Hepatic stellate cell (primary cell): Measurements from ENCODE around the gene C18orf32.
"Not testable (repeated sequence)": the region's sequence is repeated elsewhere in the genome, so short reads cannot be mapped to it uniquely, and the experiment has no call there.

Experiments
- DNase-seq: peaks from one replicate; pipeline ENCODE4 v3.0.0; 2011; ENCODE audit warnings: low spot score

Gene C18orf32

GRCh38 chr18:49486953-49487710, at the start of gene C18orf32:
Gene C18orf32, minus strand, starts transcription at chr18:49487234. Its CDS starts 3,486 bp downstream, at chr18:49483748.
- peak; percentile 96 for DNase-seq

- DNase-seq = no peak
Measured at GRCh38 chr18:49534846-49535601, 48.0 kb upstream of the C18orf32 start.

- no peak for DNase-seq
Measured at GRCh38 chr18:49531678-49532153, 44.7 kb upstream of the C18orf32 start.

- no peak for DNase-seq
Measured at GRCh38 chr18:49529596-49529995, 42.6 kb upstream of the C18orf32 start.

- DNase-seq = no peak
Measured at GRCh38 chr18:49527631-49528327, 40.7 kb upstream of the C18orf32 start.

- DNase-seq = no peak
Measured at GRCh38 chr18:49525981-49526380, 38.9 kb upstream of the C18orf32 start.

GRCh38 chr18:49524951-49525350, 37.9 kb upstream of the C18orf32 start:
- DNase-seq = no peak

GRCh38 chr18:49524349-49524748, 37.3 kb upstream of the C18orf32 start:
- no peak for DNase-seq

- DNase-seq = not testable (repeated sequence)
Measured at GRCh38 chr18:49523580-49524093, 36.6 kb upstream of the C18orf32 start.

- DNase-seq = no peak
Measured at GRCh38 chr18:49521216-49521835, 34.3 kb upstream of the C18orf32 start.

GRCh38 chr18:49520661-49521145, 33.7 kb upstream of the C18orf32 start:
- no peak for DNase-seq

GRCh38 chr18:49519101-49519971, 32.3 kb upstream of the C18orf32 start:
- DNase-seq = no peak

GRCh38 chr18:49517483-49517882, 30.4 kb upstream of the C18orf32 start:
- no peak for DNase-seq

GRCh38 chr18:49515516-49515915, 28.5 kb upstream of the C18orf32 start:
- no peak for DNase-seq

- not testable (repeated sequence) for DNase-seq
Measured at GRCh38 chr18:49515003-49515402, 28.0 kb upstream of the C18orf32 start.

GRCh38 chr18:49514577-49514976, 27.5 kb upstream of the C18orf32 start:
- no peak for DNase-seq

- DNase-seq = not testable (repeated sequence)
Measured at GRCh38 chr18:49512876-49513275, 25.8 kb upstream of the C18orf32 start.

GRCh38 chr18:49510393-49511115, 23.5 kb upstream of the C18orf32 start:
- DNase-seq = peak; percentile 48

GRCh38 chr18:49506438-49506837, 19.4 kb upstream of the C18orf32 start:
- not testable (repeated sequence) for DNase-seq

GRCh38 chr18:49503931-49504330, 16.9 kb upstream of the C18orf32 start:
- DNase-seq = no peak
